K562 (cell line): ENCODE results near the gene MYO3A. TPM values are rescaled to one million over a fixed set of nuclear protein-coding genes. Genes with fewer than 3 reads are reported as not detected.
A peak's percentile ranks its signal among the peaks of the same experiment; 100 is the strongest.

ENCODE experiments used
- ATAC-seq: fragments of 200-7000 bp; cut with Tn5 transposase; 3 replicates; pipeline ENCODE4 v1.9.1; 2020; ENCODE audit warnings: moderate library complexity
- BruUV-seq: library from RNA; stranded (reverse); fragments of 400-500 nt; replicated peaks from 2 replicates; lab custom pipeline; 2021; lab: Mats Ljungman, UMichigan
- CTCF ChIA-PET: fragments of 300-600 bp; formaldehyde crosslinking; extraction: SDS; loops from one replicate; lab custom pipeline; 2021; ENCODE audit warnings: low intra/inter-chr PET ratio; lab: Yijun Ruan, JAX
- POLR2A ChIA-PET: fragments of 300-600, 350-650 bp; sonication (Branson Sonifier 250); formaldehyde crosslinking; extraction: SDS; loops from one replicate; lab custom pipeline; 2021; ENCODE audit warnings: antibody characterized with exemption, inconsistent platforms; lab: Yijun Ruan, JAX
- DNase-seq, 4 experiments: peaks; one replicate each; pipeline versions ENCODE4 v3.0.0 to v3.0.0-alpha.2; 2011 to 2018; ENCODE audit warnings: low spot score in 3 of 4, mixed read lengths in 3 of 4; ENCODE audit errors: extremely low read depth in 1 of 4
- FAIRE-seq: peaks from 2 replicates; lab custom pipeline; 2011; peaks lifted over from hg19 to GRCh38; lab: Jason Lieb, UNC
- H2AFZ ChIP-seq: 2 replicates; pipeline ENCODE4 v1.6.0; 2011; ENCODE audit warnings: low read depth, low read length, control low read depth, inconsistent platforms
- H3K27ac ChIP-seq: fragments of 200-600 bp; 3 replicates; pipeline ENCODE4 v1.8.0; 2011; ENCODE audit warnings: low read depth, mild to moderate bottlenecking, control low read depth, inconsistent platforms, low read length, moderate library complexity, mixed read lengths; ENCODE audit errors: extremely low read depth
- H3K27me3 ChIP-seq, 2 experiments: fragments of 300-600 bp in 1 of 2; 2 replicates in 1 of 2; 3 replicates in 1 of 2; pipeline versions ENCODE4 v1.6.0 to v1.8.0; 2011; ENCODE audit warnings: inconsistent platforms in 2 of 2, low read length in 2 of 2, mild to moderate bottlenecking in 1 of 2, mixed read lengths in 1 of 2, moderate library complexity in 1 of 2; ENCODE audit not compliant: control insufficient read depth in 2 of 2, insufficient read depth in 2 of 2
- H3K36me3 ChIP-seq: fragments of 300-600 bp; 3 replicates; pipeline ENCODE4 v1.8.0; 2011; ENCODE audit warnings: mild to moderate bottlenecking, low read length, inconsistent platforms; ENCODE audit not compliant: control insufficient read depth, insufficient read depth
- H3K4me1 ChIP-seq, 2 experiments: fragments of 200-600 bp in 1 of 2; replicated peaks in 1 of 2; 2 replicates in 1 of 2; 3 replicates in 1 of 2; pipeline versions ENCODE4 v1.5.1 to v1.8.0; 2011; ENCODE audit warnings: inconsistent platforms in 2 of 2, low read length in 2 of 2, mild to moderate bottlenecking in 1 of 2, mixed read lengths in 1 of 2, moderate library complexity in 1 of 2; ENCODE audit not compliant: control insufficient read depth in 2 of 2, insufficient read depth in 2 of 2
- H3K4me2 ChIP-seq: 2 replicates; pipeline ENCODE4 v1.6.1; 2011; ENCODE audit warnings: low read length, control low read depth, inconsistent platforms, mixed read lengths; ENCODE audit not compliant: insufficient read depth
- H3K4me3 ChIP-seq: fragments of 200-600 bp; sonication (generic), shearing (Covaris generic); 2 replicates; pipeline ENCODE4 v1.5.1; 2016; ENCODE audit warnings: control low read depth, inconsistent platforms
- H3K79me2 ChIP-seq: fragments of 200-600 bp; 3 replicates; pipeline ENCODE4 v1.8.0; 2011; ENCODE audit warnings: low read length, inconsistent platforms; ENCODE audit not compliant: control insufficient read depth, insufficient read depth
- H3K9ac ChIP-seq, 2 experiments: 2 replicates each; pipeline versions ENCODE4 v1.6.0 to v1.6.1; 2011; ENCODE audit warnings: low read depth in 2 of 2, low read length in 2 of 2, control low read depth in 1 of 2, inconsistent platforms in 1 of 2, mild to moderate bottlenecking in 1 of 2, mixed read lengths in 1 of 2; ENCODE audit not compliant: insufficient read depth in 1 of 2
- H3K9me1 ChIP-seq: one replicate; pipeline ENCODE4 v1.6.0; 2011; ENCODE audit warnings: inconsistent platforms, mild to moderate bottlenecking, low read length, moderate library complexity; ENCODE audit not compliant: control insufficient read depth, insufficient read depth
- H3K9me3 ChIP-seq: replicated peaks from 2 replicates; pipeline ENCODE4 v1.5.1; 2011; ENCODE audit warnings: low read depth, low read length, inconsistent platforms; ENCODE audit not compliant: control insufficient read depth, insufficient read depth
- H4K20me1 ChIP-seq: replicated peaks from 2 replicates; pipeline ENCODE4 v1.6.1; 2011; ENCODE audit warnings: low read length, inconsistent platforms, mixed read lengths; ENCODE audit not compliant: control insufficient read depth, insufficient read depth
- ARNT ChIP-seq, 2 experiments: fragments of 450-650 bp; IDR thresholded peaks; 2 replicates each; pipeline ENCODE4 v1.6.1; 2016; ENCODE audit warnings: mild to moderate bottlenecking in 1 of 2
- FOXA1 ChIP-seq: fragments of 450-650 bp; IDR thresholded peaks from 2 replicates; pipeline ENCODE4 v1.6.1; 2016; ENCODE audit warnings: mild to moderate bottlenecking, borderline replicate concordance
- LARP7 ChIP-seq: fragments of 450-650 bp; IDR thresholded peaks from 2 replicates; pipeline ENCODE4 v1.6.1; 2016
- PRMT5 ChIP-seq: sonication (generic); formaldehyde crosslinking; IDR thresholded peaks from 2 replicates; pipeline ENCODE4 v1.5.0; 2020; ENCODE audit warnings: missing genetic modification reagents
- RFX5 ChIP-seq: IDR thresholded peaks from 2 replicates; pipeline ENCODE4 v1.6.1; 2011; ENCODE audit warnings: low read depth, mild to moderate bottlenecking, improper control_type of control experiment, low read length
- RNF2 ChIP-seq: sonication (generic); IDR thresholded peaks from 2 replicates; pipeline ENCODE4 v1.6.1; 2016
- RUNX1 ChIP-seq: sonication (generic); IDR thresholded peaks from 2 replicates; pipeline ENCODE4 v1.6.1; 2016; ENCODE audit warnings: antibody characterized with exemption, low read depth
- SAFB ChIP-seq: fragments of 200-400 bp; formaldehyde crosslinking; IDR thresholded peaks from 2 replicates; pipeline ENCODE4 v1.6.1; 2017; ENCODE audit warnings: low read depth, low read length, borderline replicate concordance
- SIN3B ChIP-seq: fragments of 450-650 bp; IDR thresholded peaks from 2 replicates; pipeline ENCODE4 v1.6.1; 2017; ENCODE audit warnings: low read depth, mild to moderate bottlenecking, moderate library complexity
- SMARCB1 ChIP-seq: IDR thresholded peaks from 2 replicates; pipeline ENCODE4 v1.6.1; 2011; ENCODE audit warnings: improper control_type of control experiment, low read depth; ENCODE audit not compliant: insufficient read length
- TBP ChIP-seq: optimal IDR thresholded peaks from 2 replicates; pipeline ENCODE3; 2011; ENCODE audit warnings: low read depth, low read length, improper control_type of control experiment
- XRCC3 ChIP-seq: fragments of 450-650 bp; IDR thresholded peaks from 2 replicates; pipeline ENCODE4 v1.6.1; 2017; ENCODE audit warnings: mild to moderate bottlenecking, moderate library complexity
- ZNF140 ChIP-seq: fragments of 250-450 bp; sonication (Bioruptor Pico); IDR thresholded peaks from 2 replicates; pipeline ENCODE4 v1.8.0; 2021; ENCODE audit warnings: moderate library complexity, mild to moderate bottlenecking, inconsistent platforms
- WGBS: fragments of 100-300 bp; shearing (Covaris generic); methylation state at CpG from one replicate; pipeline ENCODE4 v1.1.6; 2016; ENCODE audit warnings: low coverage, mixed read lengths; ENCODE audit not compliant: insufficient coverage; ENCODE audit errors: missing lambda C conversion rate; 5-methylcytosine and 5-hydroxymethylcytosine counted together
- in situ Hi-C: fragments of 300-500 bp; cut with MboI; formaldehyde crosslinking; loops from 4 replicates; pipeline ENCODE4 v1.15.0; 2018; ENCODE audit warnings: inconsistent platforms, mixed read lengths
- intact Hi-C: fragments of 100-400 bp; cut with micrococcal nuclease; formaldehyde crosslinking; loops from 2 replicates; pipeline ENCODE4 v1.14.2; 2022
- polyA plus RNA-seq, 8 experiments: library from polyadenylated mRNA; depleted of rRNA in 4 of 8; stranded (reverse) in 5 of 8; unstranded in 3 of 8; fragments of >200 nt; fragmentation: Nextera tagmentation in 2 of 8; fragmentation: Illumina TruSeq in 1 of 8; extraction: Ambion mirVana in 2 of 8; extraction: Trizol in 1 of 8; gene quantifications; 2 replicates each; pipeline versions ENCODE4 v1.2.1 to v1.2.3, GENCODE V29; 2011 to 2014; ENCODE audit warnings: inconsistent platforms in 1 of 8, missing spikeins in 1 of 8
- total RNA-seq, 7 experiments: library from RNA; depleted of rRNA in 6 of 7; stranded (reverse); fragments of >200 nt in 6 of 7; fragmentation: Illumina TruSeq in 2 of 7; extraction: Trizol in 2 of 7; gene quantifications; 2 replicates each; pipeline versions ENCODE4 v1.2.1 to v1.2.3, GENCODE V29; 2011 to 2021; ENCODE audit warnings: low replicate concordance in 1 of 7
- TF ChIP-seq, protein P1 (sequence below): fragments of 250-450 bp; sonication (Bioruptor Pico); IDR thresholded peaks from 2 replicates; pipeline ENCODE4 v1.5.0; 2021
- TF ChIP-seq, protein P2 (sequence below): fragments of 250-450 bp; sonication (Bioruptor Pico); IDR thresholded peaks from 2 replicates; pipeline ENCODE4 v1.4.0; 2020; ENCODE audit warnings: mild to moderate bottlenecking, moderate library complexity

The MYO3A gene
- total and polyA plus RNA-seq, 9 of the 15 experiments (the other 6 are each of a cell fraction or from before 2014, with no cell fraction given) = not detected

DNA sequence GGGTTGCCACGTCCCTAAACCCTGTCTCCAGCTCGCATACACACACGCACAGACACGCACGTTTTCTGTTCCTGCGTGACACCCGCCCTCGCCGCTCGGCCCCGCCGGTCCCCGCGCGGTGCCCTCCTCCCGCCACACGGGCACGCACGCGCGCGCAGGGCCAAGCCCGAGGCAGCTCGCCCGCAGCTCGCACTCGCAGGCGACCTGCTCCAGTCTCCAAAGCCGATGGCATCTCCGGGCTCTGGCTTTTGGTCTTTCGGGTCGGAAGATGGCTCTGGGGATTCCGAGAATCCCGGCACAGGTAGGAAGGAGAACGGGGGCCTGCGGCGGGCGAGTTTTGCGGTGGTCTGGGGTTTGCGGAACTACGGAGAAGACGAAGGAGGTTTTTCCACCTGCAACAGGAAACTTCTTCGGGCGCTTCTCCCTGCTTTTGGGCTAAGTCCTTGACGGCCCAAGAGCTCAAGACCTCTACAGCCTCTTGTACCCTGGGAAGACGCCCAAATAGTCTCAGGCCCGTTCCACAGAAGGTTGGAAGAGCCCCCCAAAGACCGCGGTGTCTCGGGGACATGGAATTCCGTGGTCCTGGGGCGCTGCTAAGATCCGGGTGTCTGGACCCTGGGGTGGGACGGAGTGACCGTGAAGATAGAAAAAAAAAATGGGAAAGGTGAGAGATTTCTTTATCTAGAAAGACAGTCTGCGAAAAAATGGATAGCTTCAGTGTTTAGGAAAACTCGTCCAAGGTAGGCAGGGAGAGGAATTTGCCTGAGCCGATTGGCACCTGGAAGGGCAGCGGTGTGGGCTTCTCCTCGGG is 282.8 kb downstream of the MYO3A start, which contains the start of gene GAD2:
TSS of gene GAD2 (plus strand) at position 190 of the 811 bp plus-strand sequence. CDS start at position 226, 36 bp downstream.
- H3K27me3 ChIP-seq = peaks cover 28 to 68% of the 10 kb centered on the region in 2 experiments; a peak in 3 of 5 replicates
- WGBS = 4% methylated on average over 28 of the region's 60 CpGs
- H3K4me3 ChIP-seq = no peak within 1 kb of the TSS

DNA sequence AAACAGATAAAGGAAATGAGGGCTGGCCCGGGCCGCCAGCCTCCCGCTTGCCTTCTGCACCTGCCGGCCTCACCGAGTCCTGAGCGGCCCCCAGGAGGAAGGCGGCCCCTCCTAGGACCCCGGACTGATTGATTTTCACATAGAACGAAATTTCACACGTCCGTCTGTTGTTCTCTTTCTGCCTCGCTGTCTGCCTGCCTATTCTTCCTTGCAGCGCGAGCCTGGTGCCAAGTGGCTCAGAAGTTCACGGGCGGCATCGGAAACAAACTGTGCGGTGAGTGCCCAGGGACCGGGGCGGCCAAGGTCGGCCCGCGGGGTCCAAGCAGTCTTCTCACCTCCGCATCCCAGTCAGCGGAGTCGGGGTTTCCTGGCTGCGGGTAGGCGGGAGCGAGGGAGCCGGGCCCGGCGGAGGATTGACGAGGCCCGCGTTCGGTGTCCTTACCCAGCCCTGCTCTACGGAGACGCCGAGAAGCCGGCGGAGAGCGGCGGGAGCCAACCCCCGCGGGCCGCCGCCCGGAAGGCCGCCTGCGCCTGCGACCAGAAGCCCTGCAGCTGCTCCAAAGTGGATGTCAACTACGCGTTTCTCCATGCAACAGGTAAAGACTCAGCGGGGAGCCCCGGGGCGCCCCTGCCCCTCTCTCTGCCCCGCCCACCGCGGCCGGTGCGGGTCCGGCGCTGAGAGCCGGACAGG is 283.5 kb downstream of the MYO3A start:
- ChIA-PET CTCF (no interaction called here), POLR2A (no interaction called here)
- DNase-seq = no peak
- H4K20me1 ChIP-seq = no peaks in the 10 kb centered on the region
- H3K36me3 ChIP-seq = no peaks in the 10 kb centered on the region
- H3K27ac ChIP-seq = no peak overlapping the region
- H3K27me3 ChIP-seq = peaks cover 26 to 61% of the 10 kb centered on the region in 2 experiments; a peak in 3 of 5 replicates
- BruUV-seq = no TSS peak
- intact Hi-C loops = no loop called here
- H3K9ac ChIP-seq = no peak overlapping the region
- H3K9me1 ChIP-seq = no peaks in the 10 kb centered on the region
- no peaks in the 10 kb centered on the region for H3K79me2 ChIP-seq
- no peak overlapping the region for H3K4me3 ChIP-seq
- no peaks in the 10 kb centered on the region for H3K9me3 ChIP-seq
- no peak overlapping the region for H3K4me2 ChIP-seq
- peaks cover 0 to 13% of the 10 kb centered on the region in 2 experiments; a peak in 2 of 5 replicates for H3K4me1 ChIP-seq
- in situ Hi-C loops = no loop called here
- FAIRE-seq = no peak
- H2AFZ ChIP-seq = no peak overlapping the region
- WGBS = 22% methylated on average over 23 of the region's 64 CpGs
- no peak for ATAC-seq
- no peak for TF ChIP-seq SIN3B
- TF ChIP-seq RUNX1 = no peak
- no peak for TF ChIP-seq RNF2
- no peak for TF ChIP-seq XRCC3
- TF ChIP-seq, protein P1, sequence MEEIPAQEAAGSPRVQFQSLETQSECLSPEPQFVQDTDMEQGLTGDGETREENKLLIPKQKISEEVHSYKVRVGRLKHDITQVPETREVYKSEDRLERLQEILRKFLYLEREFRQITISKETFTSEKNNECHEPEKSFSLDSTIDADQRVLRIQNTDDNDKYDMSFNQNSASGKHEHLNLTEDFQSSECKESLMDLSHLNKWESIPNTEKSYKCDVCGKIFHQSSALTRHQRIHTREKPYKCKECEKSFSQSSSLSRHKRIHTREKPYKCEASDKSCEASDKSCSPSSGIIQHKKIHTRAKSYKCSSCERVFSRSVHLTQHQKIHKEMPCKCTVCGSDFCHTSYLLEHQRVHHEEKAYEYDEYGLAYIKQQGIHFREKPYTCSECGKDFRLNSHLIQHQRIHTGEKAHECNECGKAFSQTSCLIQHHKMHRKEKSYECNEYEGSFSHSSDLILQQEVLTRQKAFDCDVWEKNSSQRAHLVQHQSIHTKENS (CRISPR knock-in tag) = no peak
- TF ChIP-seq TBP = no peak
- no peak for TF ChIP-seq ZNF140 (CRISPR knock-in tag)
- TF ChIP-seq PRMT5 = no peak
- TF ChIP-seq, protein P2, sequence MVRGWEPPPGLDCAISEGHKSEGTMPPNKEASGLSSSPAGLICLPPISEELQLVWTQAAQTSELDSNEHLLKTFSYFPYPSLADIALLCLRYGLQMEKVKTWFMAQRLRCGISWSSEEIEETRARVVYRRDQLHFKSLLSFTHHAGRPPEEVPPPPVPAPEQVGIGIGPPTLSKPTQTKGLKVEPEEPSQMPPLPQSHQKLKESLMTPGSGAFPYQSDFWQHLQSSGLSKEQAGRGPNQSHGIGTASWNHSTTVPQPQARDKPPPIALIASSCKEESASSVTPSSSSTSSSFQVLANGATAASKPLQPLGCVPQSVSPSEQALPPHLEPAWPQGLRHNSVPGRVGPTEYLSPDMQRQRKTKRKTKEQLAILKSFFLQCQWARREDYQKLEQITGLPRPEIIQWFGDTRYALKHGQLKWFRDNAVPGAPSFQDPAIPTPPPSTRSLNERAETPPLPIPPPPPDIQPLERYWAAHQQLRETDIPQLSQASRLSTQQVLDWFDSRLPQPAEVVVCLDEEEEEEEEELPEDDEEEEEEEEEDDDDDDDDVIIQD (CRISPR knock-in tag) = no peak
- TF ChIP-seq RFX5 = no peak
- TF ChIP-seq SMARCB1 = no peak

More for the DNA sequence above, 282.8 kb downstream of the MYO3A start, which contains the start of gene GAD2:
- no TSS peak for BruUV-seq
- DNase-seq = no peak
- no peaks in the 10 kb centered on the region for H3K9me1 ChIP-seq
- H2AFZ ChIP-seq = no peak within 1 kb of the TSS
- POLR2A ChIA-PET = no interaction called here
- intact Hi-C loops (no loop called here), in situ Hi-C loops (no loop called here)
- H3K27ac ChIP-seq = no peak within 1 kb of the TSS
- no peaks in the 10 kb centered on the region for H3K9me3 ChIP-seq
- no peak within 1 kb of the TSS for H3K4me2 ChIP-seq
- no peak for TF ChIP-seq ARNT (IDR thresholded peaks at IDR 0.05)
- TF ChIP-seq LARP7 = no peak
- TF ChIP-seq FOXA1 = no peak
- TF ChIP-seq SAFB = peak; percentile 48; the same call in 1 of the 2 replicates
- TF ChIP-seq, all 486 proteins: peak for 1
- Histone ChIP-seq H3K79me2 (no peaks in the 10 kb centered on the region), H3K4me1 (peaks cover 0 to 13% of the 10 kb centered on the region in 2 experiments; a peak in 1 of 5 replicates), H3K36me3 (no peaks in the 10 kb centered on the region), H3K9ac (no peak within 1 kb of the TSS), H4K20me1 (no peaks in the 10 kb centered on the region)
- no peak for ATAC-seq
- CTCF ChIA-PET = no interaction called here
- no peak for FAIRE-seq
